ENCODE results near the gene MAML3.

The MAML3 gene

GRCh38 chr4:139684351-139684750 lies 469.6 kb downstream of the MAML3 start:
- DNase-seq (ENCODE audit: low spot score), result no peak

- DNase-seq (ENCODE audit: low spot score), result no peak
These were observed 471.2 kb downstream of the MAML3 start for GRCh38 chr4:139682741-139683151.

- no peak for DNase-seq (ENCODE audit: low spot score)
These were observed 471.7 kb downstream of the MAML3 start for GRCh38 chr4:139682309-139682708.

- DNase-seq (ENCODE audit: low spot score), result no peak
These were observed 476.9 kb downstream of the MAML3 start for GRCh38 chr4:139676913-139677585.

- no peak for DNase-seq (ENCODE audit: low spot score)
These were observed 477.6 kb downstream of the MAML3 start for GRCh38 chr4:139676365-139676764.

- DNase-seq (ENCODE audit: low spot score), result no peak
These were observed 478.3 kb downstream of the MAML3 start for GRCh38 chr4:139675651-139676050.

GRCh38 chr4:139674875-139675550 lies 479.0 kb downstream of the MAML3 start:
- no peak for DNase-seq (ENCODE audit: low spot score)

- DNase-seq (ENCODE audit: low spot score), result no peak
These were observed 481.3 kb downstream of the MAML3 start for GRCh38 chr4:139672732-139673131.

- DNase-seq (ENCODE audit: low spot score), result no peak
These were observed 481.8 kb downstream of the MAML3 start for GRCh38 chr4:139672215-139672614.

GRCh38 chr4:139670775-139671174 lies 483.2 kb downstream of the MAML3 start:
- DNase-seq (ENCODE audit: low spot score), result no peak

GRCh38 chr4:139669890-139670289 lies 484.1 kb downstream of the MAML3 start:
- DNase-seq (ENCODE audit: low spot score), result no peak

- DNase-seq (ENCODE audit: low spot score), result no peak
These were observed 484.6 kb downstream of the MAML3 start for GRCh38 chr4:139669335-139669734.

- no peak for DNase-seq (ENCODE audit: low spot score)
These were observed 485.3 kb downstream of the MAML3 start for GRCh38 chr4:139668658-139669201.

GRCh38 chr4:139668036-139668435 lies 485.9 kb downstream of the MAML3 start:
- DNase-seq (ENCODE audit: low spot score), result no peak

Measured in SW480 (cell line).